Measurements from ENCODE around the gene ZNF341.
A peak's percentile ranks its signal among the peaks of the same experiment; 100 is the strongest.

The ZNF341 gene

DNA sequence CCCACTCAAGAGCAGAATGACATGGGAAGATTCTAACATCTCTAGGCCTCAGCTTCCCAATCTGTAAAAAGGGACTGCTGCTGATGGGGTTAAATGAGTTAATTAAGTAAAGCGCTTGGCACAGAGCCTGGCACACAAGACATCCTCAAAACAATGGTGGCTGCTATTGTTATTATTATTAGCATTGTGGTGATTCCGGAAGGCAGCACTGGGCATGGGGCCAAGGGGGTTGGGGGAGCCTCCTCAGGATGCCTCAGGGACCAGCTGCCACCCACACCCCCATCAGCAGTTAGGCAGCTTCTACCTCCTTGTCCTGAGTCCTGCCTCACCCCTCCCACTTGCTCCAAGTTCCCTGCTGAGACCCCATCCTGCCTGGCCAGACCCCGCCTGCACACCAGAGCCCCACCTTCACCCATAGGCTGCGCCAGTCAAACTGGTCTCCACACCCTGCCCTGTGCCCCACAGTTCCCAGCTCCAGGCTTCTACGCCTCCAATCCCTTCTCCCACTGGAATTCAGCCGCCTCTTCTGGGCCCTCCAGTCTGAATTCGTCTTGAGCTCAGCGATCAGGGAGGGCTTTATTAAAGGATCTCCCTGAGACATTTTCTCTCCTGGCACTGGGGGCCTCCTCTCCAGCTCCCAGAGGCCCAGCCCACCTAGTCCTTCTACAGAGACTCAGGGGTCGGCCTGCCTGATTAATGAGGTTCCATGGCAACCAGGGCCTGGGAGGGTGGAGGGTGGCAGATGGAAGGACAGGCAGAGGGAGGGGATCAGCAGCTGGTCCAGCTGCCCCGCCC is 47.1 kb upstream of the ZNF341 start (continued):
- TF ChIP-seq, protein P1, sequence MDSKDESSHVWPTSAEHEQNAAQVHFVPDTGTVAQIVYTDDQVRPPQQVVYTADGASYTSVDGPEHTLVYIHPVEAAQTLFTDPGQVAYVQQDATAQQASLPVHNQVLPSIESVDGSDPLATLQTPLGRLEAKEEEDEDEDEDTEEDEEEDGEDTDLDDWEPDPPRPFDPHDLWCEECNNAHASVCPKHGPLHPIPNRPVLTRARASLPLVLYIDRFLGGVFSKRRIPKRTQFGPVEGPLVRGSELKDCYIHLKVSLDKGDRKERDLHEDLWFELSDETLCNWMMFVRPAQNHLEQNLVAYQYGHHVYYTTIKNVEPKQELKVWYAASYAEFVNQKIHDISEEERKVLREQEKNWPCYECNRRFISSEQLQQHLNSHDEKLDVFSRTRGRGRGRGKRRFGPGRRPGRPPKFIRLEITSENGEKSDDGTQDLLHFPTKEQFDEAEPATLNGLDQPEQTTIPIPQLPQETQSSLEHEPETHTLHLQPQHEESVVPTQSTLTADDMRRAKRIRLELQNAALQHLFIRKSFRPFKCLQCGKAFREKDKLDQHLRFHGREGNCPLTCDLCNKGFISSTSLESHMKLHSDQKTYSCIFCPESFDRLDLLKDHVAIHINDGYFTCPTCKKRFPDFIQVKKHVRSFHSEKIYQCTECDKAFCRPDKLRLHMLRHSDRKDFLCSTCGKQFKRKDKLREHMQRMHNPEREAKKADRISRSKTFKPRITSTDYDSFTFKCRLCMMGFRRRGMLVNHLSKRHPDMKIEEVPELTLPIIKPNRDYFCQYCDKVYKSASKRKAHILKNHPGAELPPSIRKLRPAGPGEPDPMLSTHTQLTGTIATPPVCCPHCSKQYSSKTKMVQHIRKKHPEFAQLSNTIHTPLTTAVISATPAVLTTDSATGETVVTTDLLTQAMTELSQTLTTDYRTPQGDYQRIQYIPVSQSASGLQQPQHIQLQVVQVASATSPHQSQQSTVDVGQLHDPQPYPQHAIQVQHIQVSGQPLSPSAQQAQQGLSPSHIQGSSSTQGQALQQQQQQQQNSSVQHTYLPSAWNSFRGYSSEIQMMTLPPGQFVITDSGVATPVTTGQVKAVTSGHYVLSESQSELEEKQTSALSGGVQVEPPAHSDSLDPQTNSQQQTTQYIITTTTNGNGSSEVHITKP (tag by site-specific recombination; IDR thresholded peaks at IDR 0.05): peak; percentile 40
- no peak; the same call in 1 of the 2 replicates for TF ChIP-seq ZBTB7A (tag by site-specific recombination; IDR thresholded peaks at IDR 0.05; ENCODE audit: low read depth)
- peak; percentile 33; the same call in 1 of the 2 replicates for TF ChIP-seq KLF9 (tag by site-specific recombination; IDR thresholded peaks at IDR 0.05; ENCODE audit: low read depth)
- no peak for TF ChIP-seq ZBTB8A (tag by site-specific recombination; IDR thresholded peaks at IDR 0.05)
- no peak for TF ChIP-seq ZSCAN23 (tag by site-specific recombination; IDR thresholded peaks at IDR 0.05)
- TF ChIP-seq ZNF664 (tag by site-specific recombination; IDR thresholded peaks at IDR 0.05): peak; percentile 83
- TF ChIP-seq ZNF10 (tag by site-specific recombination; IDR thresholded peaks at IDR 0.05): no peak
- TF ChIP-seq ZFP3 (tag by site-specific recombination; IDR thresholded peaks at IDR 0.05; ENCODE audit: low read depth): no peak
- TF ChIP-seq ZNF560 (tag by site-specific recombination; IDR thresholded peaks at IDR 0.05; ENCODE audit: borderline replicate concordance): no peak
- TF ChIP-seq ZBTB6 (tag by site-specific recombination; IDR thresholded peaks at IDR 0.05): no peak
- TF ChIP-seq ZBTB48 (tag by site-specific recombination; IDR thresholded peaks at IDR 0.05): peak; percentile 50
- TF ChIP-seq ZNF24 (tag by site-specific recombination; IDR thresholded peaks at IDR 0.05): no peak
- no peak for TF ChIP-seq SETDB1 (IDR thresholded peaks at IDR 0.05; ENCODE audit: insufficient read length, low read length)
- TF ChIP-seq ZNF404 (tag by site-specific recombination; IDR thresholded peaks at IDR 0.05): no peak
- TF ChIP-seq ZNF416 (tag by site-specific recombination; IDR thresholded peaks at IDR 0.05): no peak
- no peak for TF ChIP-seq ZNF423 (tag by site-specific recombination; IDR thresholded peaks at IDR 0.05)
- no peak for TF ChIP-seq ZNF624 (tag by site-specific recombination; IDR thresholded peaks at IDR 0.05)
- TF ChIP-seq ZNF548 (tag by site-specific recombination; IDR thresholded peaks at IDR 0.05): no peak
- TF ChIP-seq, protein P2, sequence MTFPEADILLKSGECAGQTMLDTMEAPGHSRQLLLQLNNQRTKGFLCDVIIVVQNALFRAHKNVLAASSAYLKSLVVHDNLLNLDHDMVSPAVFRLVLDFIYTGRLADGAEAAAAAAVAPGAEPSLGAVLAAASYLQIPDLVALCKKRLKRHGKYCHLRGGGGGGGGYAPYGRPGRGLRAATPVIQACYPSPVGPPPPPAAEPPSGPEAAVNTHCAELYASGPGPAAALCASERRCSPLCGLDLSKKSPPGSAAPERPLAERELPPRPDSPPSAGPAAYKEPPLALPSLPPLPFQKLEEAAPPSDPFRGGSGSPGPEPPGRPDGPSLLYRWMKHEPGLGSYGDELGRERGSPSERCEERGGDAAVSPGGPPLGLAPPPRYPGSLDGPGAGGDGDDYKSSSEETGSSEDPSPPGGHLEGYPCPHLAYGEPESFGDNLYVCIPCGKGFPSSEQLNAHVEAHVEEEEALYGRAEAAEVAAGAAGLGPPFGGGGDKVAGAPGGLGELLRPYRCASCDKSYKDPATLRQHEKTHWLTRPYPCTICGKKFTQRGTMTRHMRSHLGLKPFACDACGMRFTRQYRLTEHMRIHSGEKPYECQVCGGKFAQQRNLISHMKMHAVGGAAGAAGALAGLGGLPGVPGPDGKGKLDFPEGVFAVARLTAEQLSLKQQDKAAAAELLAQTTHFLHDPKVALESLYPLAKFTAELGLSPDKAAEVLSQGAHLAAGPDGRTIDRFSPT (tag by site-specific recombination; IDR thresholded peaks at IDR 0.05): 0 out of 2 replicates have a peak, but pooled peaks have one; percentile 16
- TF ChIP-seq ZNF133 (tag by site-specific recombination; IDR thresholded peaks at IDR 0.05): no peak
- peak; percentile 90 for TF ChIP-seq ZFHX2 (tag by site-specific recombination; conservative IDR thresholded peaks at IDR 0.05)
- no peak for TF ChIP-seq ZNF138 (tag by site-specific recombination; IDR thresholded peaks at IDR 0.05; ENCODE audit: borderline replicate concordance)
- TF ChIP-seq ZNF510 (tag by site-specific recombination; IDR thresholded peaks at IDR 0.05; ENCODE audit: insufficient replicate concordance): no peak
- TF ChIP-seq GLIS2 (tag by site-specific recombination; IDR thresholded peaks at IDR 0.05): peak; percentile 11; the same call in 1 of the 2 replicates

All from HEK293 (cell line).